Activated CD4-positive, alpha-beta T cell treated with anti-CD3 and anti-CD28 coated beads, Interleukin-2, amount 10 ng/mL, durations not matched to agents 24 days and 14 days (primary cell): ENCODE measurements around the gene PC. TPM values are rescaled to one million over a fixed set of nuclear protein-coding genes. Genes with fewer than 3 reads are reported as not detected.

ENCODE experiments used
- DNase-seq: peaks from one replicate; pipeline ENCODE4 v3.0.0; 2022
- H3K27ac Mint-ChIP-seq: one replicate; pipeline ENCODE4 v1.8.0; 2022; ENCODE audit warnings: mild to moderate bottlenecking, mixed read lengths
- H3K27me3 Mint-ChIP-seq: one replicate; pipeline ENCODE4 v1.8.0; 2022; ENCODE audit warnings: mixed read lengths
- H3K36me3 Mint-ChIP-seq: one replicate; pipeline ENCODE4 v1.8.0; 2022; ENCODE audit warnings: low read depth, mild to moderate bottlenecking, mixed read lengths
- H3K4me1 Mint-ChIP-seq: one replicate; pipeline ENCODE4 v1.8.0; 2021; ENCODE audit warnings: mixed read lengths
- H3K4me3 Mint-ChIP-seq: one replicate; pipeline ENCODE4 v1.8.0; 2022; ENCODE audit warnings: mild to moderate bottlenecking, moderate library complexity, mixed read lengths
- H3K9me3 Mint-ChIP-seq: one replicate; pipeline ENCODE4 v1.8.0; 2021; ENCODE audit warnings: mixed read lengths
- intact Hi-C: fragments of 100-400 bp; cut with micrococcal nuclease; formaldehyde crosslinking; loops from one replicate; pipeline ENCODE4 v1.15.1; 2023
- total RNA-seq: library from RNA; stranded (reverse); gene quantifications from 2 replicates; pipeline ENCODE4 v1.2.3, GENCODE V29; 2022

The PC gene
- total RNA-seq, 1 donor from 2014 or later = 13.1 TPM

DNA sequence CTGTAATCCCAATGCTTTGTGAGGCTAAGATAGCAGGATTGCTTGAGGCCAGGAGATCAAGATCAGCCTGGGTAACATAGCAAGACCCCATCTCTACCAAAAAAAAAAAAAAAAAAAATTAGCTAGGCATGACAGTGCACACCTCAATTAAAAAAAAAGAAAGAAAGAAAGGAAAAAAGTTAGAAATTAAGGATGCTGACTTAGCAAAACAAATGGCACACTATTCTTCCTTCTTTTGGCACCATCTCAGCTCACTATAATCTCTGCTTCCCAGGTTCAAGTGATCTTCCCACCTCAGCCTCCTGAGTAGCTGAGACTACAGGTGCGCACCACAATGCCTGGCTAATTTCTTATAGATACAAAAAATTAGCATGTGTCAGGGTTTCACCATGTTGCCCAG, 33.9 kb downstream of the PC start:
- Mint-ChIP-seq H3K4me3 (no peak overlapping the region), H3K4me1 (no peaks in the 10 kb centered on the region), H3K27me3 (no peaks in the 10 kb centered on the region), H3K27ac (no peak overlapping the region), H3K36me3 (no peaks in the 10 kb centered on the region), H3K9me3 (no peaks in the 10 kb centered on the region)
- intact Hi-C loops = no loop called here
- DNase-seq = no peak

DNA sequence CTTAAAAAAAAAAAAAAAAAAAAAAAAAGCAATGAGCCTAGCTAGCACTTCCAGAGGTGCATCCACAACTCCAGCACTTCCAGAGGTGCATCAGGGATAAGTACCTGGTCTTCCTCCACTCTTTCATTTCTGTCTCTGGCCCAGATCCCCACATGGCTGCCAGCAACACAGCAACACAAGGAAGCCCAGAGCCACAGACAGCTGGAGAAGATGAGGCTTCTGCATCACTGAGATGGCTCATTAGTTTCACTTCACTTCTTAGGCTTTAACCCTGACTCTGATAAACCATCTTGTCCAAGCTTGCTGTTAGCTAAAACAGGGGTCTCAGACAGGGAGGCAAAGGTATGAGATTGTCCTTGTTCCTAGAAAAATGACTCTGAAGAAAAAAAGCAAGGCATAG, 35.6 kb downstream of the PC start:
- no peaks in the 10 kb centered on the region for H3K27me3 Mint-ChIP-seq
- DNase-seq = no peak
- no peaks in the 10 kb centered on the region for H3K36me3 Mint-ChIP-seq
- no peaks in the 10 kb centered on the region for H3K9me3 Mint-ChIP-seq
- H3K4me3 Mint-ChIP-seq = no peak overlapping the region
- H3K4me1 Mint-ChIP-seq = no peaks in the 10 kb centered on the region
- no peak overlapping the region for H3K27ac Mint-ChIP-seq
- intact Hi-C loops = no loop called here

GRCh38 chr11:66920978-66921784, 37.0 kb downstream of the PC start:
- Mint-ChIP-seq H3K27me3 (no peaks in the 10 kb centered on the region), H3K4me3 (no peak overlapping the region), H3K36me3 (no peaks in the 10 kb centered on the region), H3K4me1 (no peaks in the 10 kb centered on the region), H3K27ac (no peak overlapping the region), H3K9me3 (no peaks in the 10 kb centered on the region)
- no peak for DNase-seq
- intact Hi-C loops = no loop called here

DNA sequence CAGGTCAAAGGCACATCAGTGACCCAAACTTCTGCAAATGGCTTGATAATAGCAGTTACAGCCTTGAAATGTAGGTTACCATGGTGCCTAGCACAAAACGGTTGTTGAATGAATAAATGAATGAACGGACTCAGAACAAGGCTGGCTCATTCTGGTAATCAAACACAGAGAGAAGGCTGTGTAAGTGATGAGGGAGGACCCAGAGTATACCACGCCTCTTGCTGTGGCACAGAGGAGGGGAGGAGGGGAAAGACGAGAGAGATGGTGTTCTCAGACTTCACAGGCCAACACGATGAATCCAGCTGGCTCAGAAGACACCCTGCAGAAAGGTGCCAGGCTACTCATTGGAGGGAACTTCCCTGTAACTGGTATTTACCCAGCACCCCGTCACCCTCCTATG, 38.3 kb downstream of the PC start:
- intact Hi-C loops = no loop called here
- Mint-ChIP-seq H3K36me3 (no peaks in the 10 kb centered on the region), H3K4me3 (no peak overlapping the region), H3K4me1 (no peaks in the 10 kb centered on the region), H3K27ac (no peak overlapping the region), H3K27me3 (no peaks in the 10 kb centered on the region), H3K9me3 (no peaks in the 10 kb centered on the region)
- DNase-seq = no peak

DNA sequence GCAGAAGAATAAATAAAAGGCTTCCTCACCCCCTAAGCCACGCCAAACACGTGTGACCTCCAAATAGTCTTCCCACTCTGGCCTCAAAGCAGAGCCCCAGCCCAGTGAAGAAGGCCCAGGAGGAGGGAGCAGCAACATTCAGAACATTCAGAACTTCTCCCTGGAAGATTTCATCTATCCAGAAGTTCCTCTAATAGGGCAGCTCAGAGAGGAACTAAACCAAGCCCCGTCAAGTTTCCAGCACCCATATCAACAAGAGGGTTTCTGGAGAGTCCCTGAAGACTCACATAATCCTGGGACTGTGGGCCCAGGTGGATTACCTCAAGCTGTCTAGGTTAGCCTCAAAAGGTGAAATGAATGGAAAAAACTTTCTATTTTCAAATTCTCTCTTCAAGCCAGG, 39.4 kb downstream of the PC start:
- no peak for DNase-seq
- Mint-ChIP-seq H3K27ac (no peak overlapping the region), H3K27me3 (no peaks in the 10 kb centered on the region), H3K4me1 (no peaks in the 10 kb centered on the region), H3K4me3 (no peak overlapping the region), H3K36me3 (no peaks in the 10 kb centered on the region), H3K9me3 (no peaks in the 10 kb centered on the region)
- intact Hi-C loops = no loop called here

DNA sequence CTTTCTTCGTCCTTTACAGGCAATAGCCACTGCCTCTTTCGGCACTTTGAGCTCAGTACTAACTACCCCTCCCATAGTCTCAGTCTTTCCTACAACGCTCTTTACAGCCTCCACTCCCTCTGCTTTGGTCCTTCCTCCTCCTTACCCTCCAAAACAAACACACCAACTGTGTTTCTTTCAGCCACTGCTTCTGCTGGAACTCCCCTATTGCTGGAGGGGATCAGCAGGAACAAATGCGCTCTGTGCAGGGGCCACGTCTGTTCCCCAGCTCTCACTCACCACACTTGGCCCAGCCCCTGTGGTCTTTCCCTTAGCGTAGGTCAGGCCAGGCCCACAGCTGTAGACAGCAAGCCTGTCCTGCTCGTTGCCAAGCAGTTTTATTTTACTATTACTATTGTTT, 42.3 kb downstream of the PC start:
- no peaks in the 10 kb centered on the region for H3K4me1 Mint-ChIP-seq
- no peaks in the 10 kb centered on the region for H3K9me3 Mint-ChIP-seq
- intact Hi-C loops = no loop called here
- no peaks in the 10 kb centered on the region for H3K36me3 Mint-ChIP-seq
- no peak for DNase-seq
- H3K27ac Mint-ChIP-seq = no peak overlapping the region
- H3K4me3 Mint-ChIP-seq = no peak overlapping the region
- H3K27me3 Mint-ChIP-seq = no peaks in the 10 kb centered on the region

- DNase-seq = no peak
- H3K27ac Mint-ChIP-seq = no peak overlapping the region
- H3K36me3 Mint-ChIP-seq = no peaks in the 10 kb centered on the region
- no peaks in the 10 kb centered on the region for H3K27me3 Mint-ChIP-seq
- no peak overlapping the region for H3K4me3 Mint-ChIP-seq
- no peaks in the 10 kb centered on the region for H3K4me1 Mint-ChIP-seq
- H3K9me3 Mint-ChIP-seq = no peaks in the 10 kb centered on the region
- intact Hi-C loops = no loop called here
Observed at GRCh38 chr11:66915046-66915832, 42.9 kb downstream of the PC start.

DNA sequence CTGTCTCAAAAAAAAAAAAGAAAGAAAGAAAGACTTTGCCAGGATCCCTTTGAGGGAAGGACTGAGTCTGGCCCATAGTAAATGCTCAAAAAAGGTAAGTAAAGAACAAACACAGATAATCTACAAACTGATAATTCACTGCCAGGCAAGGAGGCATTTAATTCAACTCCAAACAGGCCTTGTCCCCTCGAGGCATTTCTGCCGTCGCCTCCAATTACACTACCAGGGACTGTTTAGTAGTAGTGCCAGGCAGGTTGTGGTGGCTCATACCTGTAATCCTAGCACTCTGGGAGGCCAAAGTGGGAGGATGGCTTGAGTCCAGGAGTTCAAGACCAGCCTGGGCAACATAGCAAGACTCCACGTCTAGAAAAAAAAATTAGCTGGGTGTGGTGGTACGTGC, 43.7 kb downstream of the PC start:
- H3K4me1 Mint-ChIP-seq = no peaks in the 10 kb centered on the region
- no peaks in the 10 kb centered on the region for H3K9me3 Mint-ChIP-seq
- no peaks in the 10 kb centered on the region for H3K27me3 Mint-ChIP-seq
- H3K27ac Mint-ChIP-seq = no peak overlapping the region
- H3K4me3 Mint-ChIP-seq = no peak overlapping the region
- no peaks in the 10 kb centered on the region for H3K36me3 Mint-ChIP-seq
- intact Hi-C loops = no loop called here
- no peak for DNase-seq

GRCh38 chr11:66912911-66913310, 45.3 kb downstream of the PC start:
- intact Hi-C loops = no loop called here
- no peak overlapping the region for H3K4me3 Mint-ChIP-seq
- no peaks in the 10 kb centered on the region for H3K4me1 Mint-ChIP-seq
- no peaks in the 10 kb centered on the region for H3K36me3 Mint-ChIP-seq
- no peak overlapping the region for H3K27ac Mint-ChIP-seq
- no peaks in the 10 kb centered on the region for H3K9me3 Mint-ChIP-seq
- no peak for DNase-seq
- no peaks in the 10 kb centered on the region for H3K27me3 Mint-ChIP-seq

DNA sequence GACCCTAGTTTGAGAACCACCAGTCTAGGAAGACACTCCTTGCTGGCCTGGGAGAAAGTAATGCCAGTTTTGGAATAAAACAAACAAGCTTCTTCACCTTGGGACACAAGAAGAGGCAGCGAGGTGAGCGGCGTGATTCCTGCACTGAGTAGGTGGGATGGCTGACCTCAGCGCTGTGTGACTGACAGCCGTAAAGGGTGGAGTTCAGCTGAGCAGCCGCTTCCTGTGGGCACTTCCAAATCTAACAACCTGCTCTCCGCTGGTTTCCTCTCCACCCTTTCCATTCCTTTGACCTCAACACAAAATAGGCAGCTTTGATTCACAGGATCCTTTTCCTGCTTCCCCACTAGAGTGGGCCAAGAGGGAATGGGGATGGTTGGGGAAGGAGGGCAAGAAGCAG, 45.8 kb downstream of the PC start:
- Mint-ChIP-seq H3K27ac (no peak overlapping the region), H3K4me1 (no peaks in the 10 kb centered on the region), H3K27me3 (no peaks in the 10 kb centered on the region), H3K9me3 (no peaks in the 10 kb centered on the region), H3K4me3 (no peak overlapping the region), H3K36me3 (no peaks in the 10 kb centered on the region)
- DNase-seq = no peak
- intact Hi-C loops = no loop called here

GRCh38 chr11:66910669-66911068, 47.5 kb downstream of the PC start:
- no peak overlapping the region for H3K4me3 Mint-ChIP-seq

DNA sequence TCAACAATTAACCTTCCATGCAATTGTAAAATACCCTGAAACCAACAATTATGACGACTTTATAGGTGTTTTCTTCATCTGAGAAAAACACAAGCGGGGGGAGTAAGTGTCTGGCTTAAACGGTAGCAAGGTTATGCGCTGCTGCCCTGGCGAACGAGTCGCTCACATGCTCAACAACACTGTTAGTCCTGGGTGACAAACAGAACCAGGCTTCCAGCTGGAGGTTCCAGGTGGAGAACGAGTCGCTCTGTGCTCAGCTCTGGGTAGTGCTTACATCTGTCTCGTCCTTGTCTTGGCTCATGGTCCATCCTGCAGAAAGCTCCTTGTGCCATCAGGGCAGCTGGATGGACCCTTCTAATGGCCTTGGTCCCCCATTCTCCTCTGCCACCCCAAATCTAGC, 48.2 kb downstream of the PC start:
- intact Hi-C loops = no loop called here
- no peak overlapping the region for H3K27ac Mint-ChIP-seq
- H3K27me3 Mint-ChIP-seq = no peaks in the 10 kb centered on the region
- H3K36me3 Mint-ChIP-seq = no peaks in the 10 kb centered on the region
- no peaks in the 10 kb centered on the region for H3K9me3 Mint-ChIP-seq
- no peaks in the 10 kb centered on the region for H3K4me1 Mint-ChIP-seq
- H3K4me3 Mint-ChIP-seq = no peak overlapping the region
- no peak for DNase-seq

More at GRCh38 chr11:66910669-66911068, 47.5 kb downstream of the PC start:
- intact Hi-C loops = no loop called here
- H3K9me3 Mint-ChIP-seq = no peaks in the 10 kb centered on the region
- no peak for DNase-seq
- no peaks in the 10 kb centered on the region for H3K4me1 Mint-ChIP-seq
- no peak overlapping the region for H3K27ac Mint-ChIP-seq
- H3K36me3 Mint-ChIP-seq = no peaks in the 10 kb centered on the region
- no peaks in the 10 kb centered on the region for H3K27me3 Mint-ChIP-seq

- Mint-ChIP-seq H3K4me3 (no peak overlapping the region), H3K27me3 (no peaks in the 10 kb centered on the region), H3K36me3 (no peaks in the 10 kb centered on the region), H3K9me3 (no peaks in the 10 kb centered on the region), H3K27ac (no peak overlapping the region), H3K4me1 (no peaks in the 10 kb centered on the region)
- DNase-seq = no peak
- intact Hi-C loops = no loop called here
Observed at GRCh38 chr11:66909181-66909580, 49.0 kb downstream of the PC start.

- Mint-ChIP-seq H3K4me1 (no peaks in the 10 kb centered on the region), H3K27me3 (no peaks in the 10 kb centered on the region), H3K27ac (no peak overlapping the region), H3K9me3 (no peaks in the 10 kb centered on the region), H3K36me3 (no peaks in the 10 kb centered on the region), H3K4me3 (no peak overlapping the region)
- intact Hi-C loops = no loop called here
- DNase-seq = no peak
Observed at GRCh38 chr11:66907751-66908630, 50.2 kb downstream of the PC start.
